AG08395 (cell line): ENCODE results near the gene SLC22A23.
"Not testable (repeated sequence)": the region's sequence is repeated elsewhere in the genome, so short reads cannot be mapped to it uniquely, and the experiment has no call there.

Source experiments
- DNase-seq: peaks from one replicate; pipeline ENCODE4 v3.0.0; 2012; ENCODE audit warnings: mixed read lengths, low spot score

Gene SLC22A23

DNA sequence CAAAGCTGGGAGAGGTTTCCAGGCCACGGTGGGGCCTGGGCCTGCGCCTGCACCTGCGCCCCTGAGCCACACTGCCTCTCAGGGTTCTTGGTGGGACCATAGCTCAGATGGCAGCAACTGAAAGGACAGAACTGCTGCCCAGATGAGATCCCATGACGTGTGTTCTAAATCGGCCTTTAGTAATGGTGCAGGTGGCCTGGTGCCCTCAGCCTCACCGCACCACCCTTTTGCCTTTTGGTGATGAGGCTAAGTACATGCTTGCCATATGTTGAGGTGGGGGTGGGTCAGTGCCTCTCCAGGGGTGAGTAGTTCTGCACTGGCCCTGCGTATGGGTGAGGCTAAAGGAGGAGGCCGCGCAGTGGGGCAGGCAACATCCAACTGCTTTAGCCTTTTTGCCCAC, 190.7 kb downstream of the SLC22A23 start:
- no peak for DNase-seq

DNA sequence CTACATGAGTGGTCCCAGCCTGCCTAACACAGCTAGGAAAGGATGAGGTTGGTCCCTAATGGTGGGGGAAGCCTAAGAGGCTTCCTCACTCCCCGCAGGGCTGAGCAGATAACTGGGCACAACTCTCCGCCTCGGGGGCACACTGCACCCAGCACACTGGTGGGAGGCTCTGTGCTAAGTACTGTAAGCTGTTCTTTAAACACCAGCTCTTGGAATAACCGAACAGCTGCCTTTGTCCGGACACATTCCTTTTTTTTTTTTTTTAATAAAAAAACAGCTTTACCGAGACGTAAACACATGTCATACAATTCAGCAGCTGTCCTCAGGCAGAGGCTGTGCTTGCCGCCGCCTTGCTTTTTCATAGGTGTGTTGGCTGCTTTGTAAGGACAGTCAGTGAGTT, 191.2 kb downstream of the SLC22A23 start:
- no peak for DNase-seq

GRCh38 chr6:3264356-3264755, 192.5 kb downstream of the SLC22A23 start:
- no peak for DNase-seq

DNA sequence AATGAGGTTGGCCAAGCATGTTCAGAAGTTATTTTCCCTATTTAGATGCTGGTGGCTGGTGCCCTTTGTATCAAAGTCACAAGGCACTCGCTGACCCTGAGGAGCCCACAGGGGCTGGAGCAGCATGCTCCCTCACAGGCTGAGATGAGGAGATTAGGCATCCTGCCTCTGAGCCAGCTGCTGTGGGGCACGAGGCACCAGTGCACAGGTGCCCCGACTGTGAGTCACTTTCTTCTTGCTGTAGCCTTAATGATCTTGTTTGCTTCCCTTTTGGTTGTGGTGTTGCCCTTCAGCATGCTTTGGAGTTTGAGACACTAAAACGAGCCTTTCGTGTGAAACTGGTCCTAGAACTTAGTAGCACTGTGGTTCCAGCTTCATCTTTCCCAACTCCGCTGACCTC, 193.8 kb downstream of the SLC22A23 start:
- no peak for DNase-seq

DNA sequence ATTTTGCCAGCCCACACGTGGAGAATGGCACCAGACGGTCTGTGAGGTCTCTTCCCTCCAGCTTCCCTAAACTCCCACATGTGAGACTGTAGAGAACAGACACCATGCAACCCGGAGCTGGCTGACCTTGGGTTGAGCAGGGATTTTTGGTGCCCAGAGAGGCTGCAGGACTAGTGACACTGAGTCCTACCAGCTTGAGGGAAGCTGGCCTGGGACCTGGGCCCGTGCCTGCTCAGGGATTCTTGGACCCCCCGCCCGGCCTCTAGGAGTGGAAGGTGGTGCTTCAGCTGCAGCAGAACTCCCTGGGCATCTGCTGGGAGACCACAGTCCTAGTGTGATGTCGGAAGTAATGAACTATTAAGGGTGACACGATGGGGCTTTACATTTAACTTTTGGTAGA, 194.9 kb downstream of the SLC22A23 start:
- no peak for DNase-seq

DNA sequence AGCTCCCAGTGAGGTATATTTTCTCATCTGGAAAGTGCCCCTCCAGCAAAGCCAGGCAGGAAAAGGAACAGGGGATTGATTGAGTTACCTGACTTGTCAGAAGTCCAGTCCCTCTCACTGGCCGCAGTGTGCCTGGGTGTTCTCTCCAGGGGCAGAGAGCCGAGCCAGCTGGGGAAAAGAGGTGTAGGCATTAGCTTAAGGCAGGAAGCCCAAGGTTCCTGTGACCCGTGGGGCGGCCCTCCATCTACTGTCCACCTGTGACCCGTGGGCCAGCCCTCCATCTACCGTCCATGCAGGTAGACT, 195.4 kb downstream of the SLC22A23 start:
- DNase-seq = no peak

DNA sequence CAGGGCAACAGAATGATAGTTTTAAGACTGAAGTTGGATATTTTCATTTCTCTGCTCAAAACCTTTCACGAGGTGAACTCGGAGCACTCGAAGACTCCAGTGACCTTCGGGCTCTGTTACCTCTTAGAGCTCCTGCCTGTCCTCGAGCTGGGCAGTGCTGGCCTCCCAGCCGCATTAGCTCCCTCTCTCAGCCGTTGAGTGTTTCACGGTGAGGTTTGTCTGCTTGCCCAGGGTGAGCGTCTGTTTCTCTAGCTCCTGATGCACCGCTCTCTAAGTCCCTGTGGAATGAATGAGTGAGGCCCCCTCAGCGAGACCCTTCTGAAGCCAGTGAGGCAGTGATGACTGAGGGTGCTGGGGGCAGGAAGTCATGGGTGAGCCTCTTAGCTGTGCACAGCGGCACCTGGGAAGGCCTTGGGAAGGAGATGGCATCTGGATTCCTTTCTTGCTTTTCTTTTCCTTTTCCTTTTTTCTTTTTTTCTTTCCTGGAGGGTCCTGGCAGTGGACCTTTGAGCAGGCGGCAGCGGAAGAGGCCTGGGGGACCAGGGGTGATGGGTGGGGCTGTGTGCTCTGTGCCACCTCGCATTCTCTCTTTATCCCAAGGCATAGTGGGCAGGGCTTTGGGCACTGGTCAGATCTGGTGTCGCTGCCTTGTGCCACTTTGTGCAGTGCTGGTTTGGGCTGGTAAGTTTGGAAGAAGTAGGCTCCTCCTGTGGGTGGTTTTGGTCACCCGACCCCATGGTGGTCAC, 195.9 kb downstream of the SLC22A23 start:
- DNase-seq = no peak

GRCh38 chr6:3260296-3260695, 196.6 kb downstream of the SLC22A23 start:
- no peak for DNase-seq

DNA sequence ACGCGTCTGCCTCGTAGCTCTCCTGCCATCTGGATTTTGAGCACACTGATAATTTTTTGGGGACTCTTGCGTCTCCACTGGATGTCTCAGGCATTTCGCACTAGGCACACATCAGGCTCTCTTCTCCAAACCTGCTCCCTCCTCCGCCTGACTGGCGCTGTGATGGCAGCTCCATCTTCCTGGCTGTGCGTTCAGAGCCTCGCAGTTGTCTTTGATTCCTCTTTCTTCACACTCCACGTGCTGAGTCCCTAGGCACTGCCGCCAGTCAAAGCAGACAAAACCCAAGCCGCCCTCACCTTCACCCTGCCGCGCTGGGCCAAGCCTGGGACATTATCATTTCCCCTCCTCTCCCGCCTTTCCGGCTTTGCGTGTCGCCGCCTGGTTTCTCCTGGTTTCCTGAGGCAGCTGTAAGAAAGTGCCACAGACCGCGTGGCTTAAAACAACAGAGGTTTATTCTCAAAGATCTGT, 197.3 kb downstream of the SLC22A23 start:
- DNase-seq = peak; percentile 36

DNA sequence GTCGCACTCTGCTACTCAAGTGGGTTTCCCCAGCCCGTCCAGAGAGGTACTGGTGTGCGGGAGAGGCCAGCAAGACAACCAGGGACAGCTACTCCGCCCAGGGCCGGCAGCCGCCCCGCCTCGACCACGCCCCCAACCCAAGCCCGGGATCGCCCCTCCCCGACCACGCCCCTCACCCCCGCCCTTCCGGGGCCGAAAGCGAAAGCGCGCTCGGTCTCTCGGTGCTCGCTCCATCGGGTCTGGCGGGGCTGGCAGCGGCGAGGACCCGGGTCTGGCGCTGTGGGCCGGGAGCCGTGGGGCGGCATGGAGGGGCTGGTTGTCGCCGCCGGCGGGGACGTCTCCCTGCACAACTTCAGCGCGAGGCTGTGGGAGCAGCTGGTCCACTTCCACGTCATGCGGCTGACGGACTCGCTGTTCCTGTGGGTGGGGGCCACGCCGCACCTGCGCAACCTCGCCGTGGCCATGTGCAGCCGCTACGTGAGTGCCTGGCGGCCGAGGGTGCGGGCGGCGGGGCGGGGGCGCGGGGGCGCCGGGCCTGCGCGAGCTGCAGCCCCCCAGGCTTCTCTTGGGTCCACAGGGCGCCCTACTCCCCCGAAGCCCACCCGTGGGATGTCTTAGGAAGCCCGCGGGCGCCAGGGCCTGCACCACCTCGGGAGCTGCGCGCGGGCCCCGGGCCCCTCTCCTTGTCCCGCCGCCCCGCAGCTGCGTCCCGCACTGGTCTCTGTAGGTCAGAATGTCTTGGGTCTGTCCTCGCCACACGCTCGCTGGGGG, 197.9 kb downstream of the SLC22A23 start, which contains the start of gene PSMG4:
PSMG4 (plus strand) TSS at position 228 of the 771 bp plus-strand sequence; CDS start at position 304, 76 bp downstream.
- peak; percentile 99 for DNase-seq

DNA sequence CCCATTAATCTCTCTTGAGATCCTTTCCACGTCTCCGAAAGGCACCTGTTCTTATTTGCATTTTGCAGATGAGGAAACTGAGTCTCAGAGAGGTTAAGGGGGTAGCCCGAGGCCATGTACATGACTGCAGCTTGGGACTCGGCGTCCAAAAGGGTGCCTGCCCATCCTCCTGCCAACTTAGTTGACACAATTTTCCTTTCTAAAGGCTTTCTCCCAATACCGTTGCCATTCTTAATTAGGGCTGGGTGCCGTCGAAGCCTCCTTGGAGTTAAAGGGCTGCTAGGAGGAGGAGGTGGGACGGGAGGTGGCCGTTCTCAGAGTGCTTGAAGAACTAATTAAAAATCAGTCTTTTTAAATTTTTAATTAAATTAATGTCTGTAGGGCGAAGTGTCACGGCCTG, 198.6 kb downstream of the SLC22A23 start:
- DNase-seq = no peak

- DNase-seq = no peak
Observed at GRCh38 chr6:3253597-3253961, 203.3 kb downstream of the SLC22A23 start.

- DNase-seq = no peak
Observed at GRCh38 chr6:3252861-3253596, 203.8 kb downstream of the SLC22A23 start.

GRCh38 chr6:3252369-3252768, 204.5 kb downstream of the SLC22A23 start:
- no peak for DNase-seq

- DNase-seq = peak; percentile 90
Observed at GRCh38 chr6:3251462-3252314, 205.2 kb downstream of the SLC22A23 start.

GRCh38 chr6:3250231-3250675, 206.6 kb downstream of the SLC22A23 start:
- DNase-seq = no peak

- DNase-seq = no peak
Observed at GRCh38 chr6:3249821-3250220, 207.0 kb downstream of the SLC22A23 start.

DNA sequence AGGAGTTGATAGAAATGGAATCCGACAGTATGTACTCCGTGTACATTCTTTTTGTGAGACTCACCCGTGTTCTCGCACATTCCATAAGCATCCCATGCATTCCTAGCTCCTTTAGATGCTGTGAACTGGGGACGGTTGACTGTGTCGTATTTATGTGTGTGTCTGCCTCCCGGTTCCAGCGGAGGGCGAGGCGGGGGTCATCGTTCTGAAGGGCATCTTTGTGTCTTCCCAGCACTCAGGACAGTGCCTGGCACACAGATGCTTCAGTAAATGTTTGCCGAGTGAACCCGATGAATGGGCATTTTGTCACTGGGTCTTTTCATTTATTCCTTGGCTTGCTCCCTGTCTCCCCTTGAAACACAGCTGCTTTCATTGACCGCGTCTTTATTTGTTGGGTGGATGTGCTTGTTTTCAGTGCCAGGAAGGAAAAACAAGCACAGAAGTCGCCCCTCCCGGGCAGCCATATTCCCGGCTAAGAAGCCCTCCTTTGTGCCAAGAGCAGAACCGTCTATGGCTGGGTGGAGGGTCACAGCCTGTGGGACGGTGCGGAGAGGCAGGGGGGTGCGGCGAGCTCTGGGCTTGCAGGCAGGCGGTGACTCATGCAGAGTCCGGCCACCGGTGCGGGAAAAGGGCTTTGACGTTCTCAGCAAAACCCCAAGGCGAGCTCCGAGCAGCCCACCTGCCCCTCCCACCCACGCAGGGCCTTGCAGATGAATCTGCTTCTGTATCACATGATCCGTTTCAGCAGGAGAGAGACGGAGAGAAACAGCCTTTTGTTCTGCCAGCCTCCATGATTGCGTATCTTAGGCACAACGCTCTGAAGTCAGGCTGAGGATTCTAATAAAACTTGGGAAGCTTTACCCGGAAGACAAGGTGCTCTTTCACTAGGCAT, 209.3 kb downstream of the SLC22A23 start:
- DNase-seq = peak; percentile 73

DNA sequence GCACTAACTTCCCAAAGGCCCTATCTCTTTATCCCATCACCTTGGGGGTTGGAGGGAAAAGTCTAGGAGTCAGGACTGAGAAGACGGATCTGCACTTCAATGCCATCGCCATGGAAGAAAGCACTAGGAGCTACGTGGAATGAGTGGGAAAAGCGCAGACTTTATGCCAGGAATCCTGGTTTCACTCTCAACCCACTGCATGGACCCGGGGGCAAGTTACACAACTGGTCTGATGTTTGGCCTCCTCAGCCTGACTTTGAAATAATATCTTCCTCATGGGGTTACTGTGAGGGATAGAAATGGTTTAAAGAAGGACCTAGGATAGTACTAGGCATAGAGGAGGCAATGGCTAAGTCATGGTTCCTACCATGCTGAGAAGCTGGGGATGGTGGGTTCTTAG, 211.6 kb downstream of the SLC22A23 start:
- DNase-seq = no peak

GRCh38 chr6:3244832-3245161, 212.1 kb downstream of the SLC22A23 start:
- not testable (repeated sequence) for DNase-seq
